Fibroblast of skin of back (primary cell): Measurements from ENCODE around the gene KCNK16.
"Not testable (repeated sequence)": the region's sequence is repeated elsewhere in the genome, so short reads cannot be mapped to it uniquely, and the experiment has no call there.

ENCODE experiments used
- DNase-seq: peaks from one replicate; pipeline ENCODE4 v3.0.0-alpha.2; 2013

KCNK16 gene

DNA sequence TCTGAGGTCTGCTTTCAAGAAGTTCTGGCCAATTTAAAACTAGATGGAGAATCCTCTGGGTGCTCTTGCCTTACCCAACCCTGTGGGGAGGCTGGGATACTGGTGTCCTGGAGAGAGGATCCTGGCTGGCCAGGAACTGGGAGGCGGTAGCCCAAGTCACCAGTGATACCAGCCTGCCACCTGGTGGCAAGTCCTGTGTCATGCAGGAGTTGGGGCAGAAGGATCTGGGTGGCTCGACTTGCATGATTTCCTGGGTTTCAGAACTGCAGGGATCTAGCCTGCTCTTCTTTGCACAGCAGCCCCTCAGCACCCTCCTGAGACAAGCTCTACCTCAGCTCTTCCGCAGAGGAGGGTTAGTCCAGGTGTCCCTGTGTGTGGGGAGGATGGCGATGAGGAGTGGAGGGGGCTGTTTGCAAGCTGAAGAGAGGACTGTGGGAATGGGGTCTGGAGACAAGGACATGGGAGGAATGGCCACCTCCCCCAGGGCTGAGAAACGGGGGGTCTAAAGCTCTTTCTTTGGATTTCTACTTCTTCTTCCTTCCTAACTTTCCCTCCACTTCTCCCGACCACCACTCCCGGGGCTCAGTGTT lies 12.5 kb downstream of the KCNK16 start:
- DNase-seq: peak; percentile 64

DNA sequence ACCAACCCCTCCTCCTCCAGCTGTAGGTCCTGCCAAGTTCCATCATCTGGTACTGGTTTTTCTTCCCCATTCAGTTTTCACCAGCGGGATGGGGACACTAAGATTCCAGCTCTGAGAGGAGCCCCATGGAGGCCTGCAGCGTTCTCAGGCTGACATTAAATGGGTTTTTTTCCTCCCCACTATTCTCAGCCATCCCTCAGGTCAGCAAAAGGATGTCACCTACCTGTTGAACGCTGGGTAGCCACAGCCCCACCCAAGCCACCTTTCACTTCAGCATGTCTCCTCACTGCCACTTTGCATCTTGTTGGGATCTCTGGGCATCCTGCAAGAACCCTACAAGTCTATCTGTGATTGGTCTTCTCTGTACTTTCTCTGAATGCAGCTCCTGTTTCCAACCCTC lies 15.0 kb downstream of the KCNK16 start:
- no peak for DNase-seq

DNA sequence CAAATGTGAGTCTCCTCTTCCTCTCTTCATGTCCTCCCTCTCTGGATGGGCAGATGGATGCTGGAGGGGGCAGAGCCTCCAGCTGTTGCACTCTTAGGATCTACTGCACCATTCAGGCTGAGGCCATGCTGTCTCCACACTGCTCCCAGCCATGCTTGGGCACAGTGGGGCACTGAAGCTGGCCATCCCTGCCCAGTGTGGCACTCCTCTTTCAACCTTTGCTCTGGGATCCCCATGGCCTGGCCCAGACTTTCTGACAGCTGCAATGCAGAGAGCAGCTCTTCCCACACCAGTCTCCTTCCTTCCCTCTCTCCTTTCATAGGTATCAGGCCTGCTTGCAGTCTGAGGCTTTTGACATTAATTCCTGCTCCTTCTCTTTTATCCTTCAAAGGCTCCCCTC lies 17.6 kb downstream of the KCNK16 start:
- DNase-seq: no peak

DNA sequence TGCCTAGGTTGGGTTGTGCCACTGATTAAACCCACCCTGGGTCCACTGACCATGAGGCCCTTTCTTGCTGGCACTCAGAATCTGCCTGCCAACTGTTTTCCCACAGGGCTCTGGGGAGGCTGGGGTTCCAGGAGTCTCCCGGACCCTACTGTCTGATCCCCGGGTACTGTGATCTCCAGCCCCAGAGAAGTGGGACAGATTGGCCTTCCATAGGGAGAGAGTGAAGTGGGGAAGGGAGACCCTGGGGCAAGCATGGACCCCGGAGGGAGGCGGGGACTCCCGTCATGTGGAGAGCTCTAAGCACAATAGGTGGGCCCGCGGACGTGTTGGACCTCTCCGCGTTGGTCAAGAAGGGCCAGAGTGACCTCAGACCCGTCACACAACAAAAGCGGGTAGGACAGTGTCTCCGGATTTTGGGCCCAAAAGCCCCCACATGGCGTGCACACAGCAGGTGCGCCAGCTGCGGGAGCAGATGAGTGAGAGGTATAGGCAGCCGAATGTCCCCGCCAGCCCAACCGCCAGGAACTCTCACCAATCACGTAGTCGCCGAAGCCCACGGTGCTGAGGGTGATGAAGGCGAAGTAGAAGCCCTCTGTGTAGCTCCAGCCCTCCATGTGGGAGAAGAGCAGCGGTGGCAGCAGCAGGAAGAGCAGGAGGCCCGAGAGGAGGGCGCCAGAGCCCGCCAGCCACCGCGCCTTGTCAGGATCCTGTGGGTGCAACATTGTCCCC lies 18.9 kb downstream of the KCNK16 start:
- DNase-seq: no peak

DNA sequence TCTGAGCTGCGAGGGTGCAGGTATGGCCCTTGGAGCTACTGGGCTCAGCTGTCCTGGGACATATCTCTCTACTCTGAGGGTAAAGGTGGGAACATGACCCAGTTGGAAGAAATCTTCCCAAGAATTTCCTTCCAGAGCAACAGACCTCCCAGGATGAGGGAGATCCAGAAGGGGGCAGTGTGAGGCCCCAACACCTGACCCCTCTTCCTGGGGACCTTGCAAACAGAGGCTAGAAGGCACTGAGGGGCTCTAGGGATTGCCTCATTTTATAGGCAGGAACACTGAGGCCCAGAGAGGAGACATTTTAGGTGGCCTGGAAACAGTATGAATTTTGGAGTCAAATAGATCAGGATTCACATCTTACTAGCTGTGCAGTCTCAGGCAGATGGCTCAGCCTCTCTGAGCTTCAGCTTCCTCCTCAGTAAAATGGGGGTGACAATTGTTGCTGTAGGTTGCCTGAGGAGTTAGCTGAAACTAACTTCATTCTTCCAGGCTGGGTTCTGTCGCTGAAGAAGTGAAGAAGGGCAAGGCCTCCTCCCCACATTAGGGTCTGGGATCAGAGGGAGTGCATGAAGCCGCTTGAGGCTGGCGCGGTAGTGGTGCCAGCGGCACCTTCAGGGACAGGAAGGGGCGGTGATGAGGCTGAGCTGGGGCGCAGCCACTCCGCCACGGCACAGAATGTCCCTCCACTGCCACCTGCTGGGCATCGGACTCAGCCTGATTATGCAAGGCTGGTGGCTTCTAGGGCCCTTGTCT lies 19.7 kb downstream of the KCNK16 start:
- peak; percentile 62 for DNase-seq

DNA sequence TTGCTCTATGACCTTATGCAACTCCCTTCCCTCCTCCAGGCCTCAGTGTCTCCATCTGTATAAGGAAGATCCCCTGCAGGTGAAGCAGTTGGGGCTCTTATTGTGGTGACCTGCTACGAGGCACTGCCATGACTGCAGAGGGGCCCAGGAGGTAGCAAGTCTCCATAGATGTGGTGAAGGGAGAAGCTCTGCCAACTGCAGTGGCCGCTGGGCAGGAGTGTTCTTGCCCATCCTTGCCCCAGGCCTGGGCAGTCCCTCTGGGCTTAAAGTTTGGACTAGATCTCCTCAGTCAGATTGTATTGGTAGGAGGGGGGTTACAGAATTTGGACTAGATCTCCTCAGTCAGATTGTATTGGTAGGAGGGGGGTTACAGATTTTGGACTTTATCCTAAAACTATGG lies 20.5 kb downstream of the KCNK16 start:
- DNase-seq: no peak

DNA sequence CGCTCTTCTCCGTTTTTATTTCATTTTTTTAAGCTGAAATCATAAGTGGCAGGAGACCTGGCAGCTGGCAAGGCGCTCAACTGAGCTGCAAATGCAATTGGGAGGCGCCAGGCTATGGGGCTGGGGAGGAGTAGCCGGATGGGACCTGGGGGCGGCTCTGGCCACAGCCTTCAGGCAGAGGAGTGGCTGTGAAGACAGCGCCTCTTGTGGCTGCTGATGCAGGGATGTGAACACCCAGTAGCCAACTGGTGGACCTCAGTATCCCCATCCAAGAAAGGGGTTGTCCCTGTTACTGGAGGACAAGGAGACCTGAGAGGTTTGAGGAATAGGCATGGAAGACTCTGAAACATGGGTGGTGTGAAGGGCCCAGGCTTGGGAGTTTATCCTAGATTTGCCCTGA lies 20.9 kb downstream of the KCNK16 start:
- DNase-seq: no peak

DNA sequence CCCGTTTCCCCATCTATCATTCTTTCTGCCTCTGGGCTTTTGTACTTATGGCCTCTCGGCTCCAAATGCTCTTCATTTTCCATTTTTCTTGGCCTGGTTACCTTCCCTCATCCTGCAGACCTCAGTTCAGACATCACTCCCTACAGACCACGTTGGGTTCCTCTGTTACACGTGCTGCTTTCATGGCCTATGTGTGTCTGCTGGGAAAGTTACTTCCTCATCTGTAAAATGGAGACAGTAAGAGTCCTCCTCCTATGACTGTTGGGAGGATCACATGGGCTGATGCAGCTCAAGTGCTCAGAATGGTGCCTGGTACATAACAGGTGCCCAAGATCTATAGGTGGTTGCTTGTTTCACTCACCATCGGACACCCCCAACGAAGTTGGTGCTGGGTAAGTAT lies 21.8 kb downstream of the KCNK16 start:
- DNase-seq: no peak

DNA sequence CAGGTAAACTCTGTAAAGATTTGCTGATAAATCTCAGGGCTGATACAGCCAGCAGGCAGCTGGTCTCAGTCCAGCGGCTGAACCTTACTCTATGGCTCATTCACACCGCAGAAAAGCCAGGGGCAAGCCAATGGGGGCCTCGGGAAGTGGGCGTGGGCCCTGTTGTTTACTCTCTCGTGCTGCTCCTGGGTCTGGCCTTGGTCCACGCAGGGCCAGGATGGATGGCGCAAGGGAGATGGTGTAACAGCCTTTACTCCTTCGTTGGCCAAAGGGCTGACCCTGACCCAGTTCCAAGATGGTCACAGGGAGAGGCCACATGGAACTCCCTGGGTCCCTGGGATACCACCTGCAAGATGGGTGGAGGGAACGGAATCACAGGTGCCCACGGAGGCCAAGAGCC lies 24.4 kb downstream of the KCNK16 start:
- no peak for DNase-seq

DNA sequence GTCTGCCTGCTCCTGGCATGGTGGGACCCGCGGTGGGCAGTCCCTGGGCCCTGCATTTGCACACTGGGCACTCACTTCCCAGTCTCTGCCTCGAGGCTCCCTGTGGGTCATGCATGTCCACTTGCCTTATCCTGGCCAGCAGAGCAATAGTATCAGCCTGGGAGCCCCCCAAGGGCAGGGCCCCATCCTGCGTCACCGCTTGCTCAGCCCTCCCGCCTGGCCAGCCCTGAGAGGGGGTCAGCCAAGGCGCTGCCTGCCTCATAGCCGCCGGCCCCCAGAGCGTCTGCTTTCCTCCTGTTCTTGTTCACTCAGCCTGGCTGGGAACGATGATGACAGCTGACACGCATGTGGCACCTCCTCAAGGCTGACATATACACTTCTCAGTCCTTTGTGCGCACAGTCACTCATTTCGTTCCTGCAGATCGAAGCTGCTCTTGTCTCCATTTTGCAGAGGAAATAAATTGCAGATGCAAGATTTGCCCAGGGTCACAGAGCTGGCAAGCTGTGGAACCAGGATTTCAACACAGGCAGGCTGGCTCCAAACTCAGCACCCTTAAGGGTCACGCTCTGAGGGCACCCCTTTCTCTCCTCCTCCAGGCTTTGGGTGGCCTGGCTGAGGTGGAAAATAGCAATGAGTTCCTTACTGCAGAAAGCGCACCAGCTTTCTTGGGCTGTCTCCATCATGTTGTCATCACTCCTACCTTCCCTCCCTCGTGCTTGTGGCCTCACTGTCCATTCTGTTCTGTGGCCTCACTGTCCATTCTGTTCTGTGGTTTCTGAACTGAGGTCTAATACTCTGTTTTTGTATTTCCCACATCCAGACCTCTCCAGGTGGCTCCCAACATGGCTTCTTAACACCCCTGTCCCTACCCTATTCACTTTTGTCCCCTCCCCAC lies 25.5 kb downstream of the KCNK16 start:
- DNase-seq: no peak

DNA sequence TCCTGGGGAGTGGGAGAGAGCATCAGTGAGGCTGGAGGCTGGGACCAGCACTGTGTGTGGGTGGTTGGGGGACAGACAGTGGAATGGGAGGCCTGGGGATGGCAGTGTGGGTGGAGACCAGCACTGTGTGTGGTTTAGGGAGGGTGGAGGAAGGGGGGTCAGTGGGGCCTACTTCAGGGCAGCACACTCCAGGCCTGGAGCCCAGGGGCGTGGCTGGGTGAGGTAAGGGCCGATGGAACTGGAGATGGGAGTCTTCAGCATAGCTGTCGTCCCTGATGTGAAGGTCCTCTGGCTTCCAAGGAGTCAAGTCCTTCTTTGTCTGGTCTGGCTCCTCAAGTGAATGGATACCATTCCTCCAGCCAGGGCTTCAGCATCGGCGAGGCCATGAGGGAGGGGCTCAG lies 26.9 kb downstream of the KCNK16 start:
- no peak for DNase-seq

DNA sequence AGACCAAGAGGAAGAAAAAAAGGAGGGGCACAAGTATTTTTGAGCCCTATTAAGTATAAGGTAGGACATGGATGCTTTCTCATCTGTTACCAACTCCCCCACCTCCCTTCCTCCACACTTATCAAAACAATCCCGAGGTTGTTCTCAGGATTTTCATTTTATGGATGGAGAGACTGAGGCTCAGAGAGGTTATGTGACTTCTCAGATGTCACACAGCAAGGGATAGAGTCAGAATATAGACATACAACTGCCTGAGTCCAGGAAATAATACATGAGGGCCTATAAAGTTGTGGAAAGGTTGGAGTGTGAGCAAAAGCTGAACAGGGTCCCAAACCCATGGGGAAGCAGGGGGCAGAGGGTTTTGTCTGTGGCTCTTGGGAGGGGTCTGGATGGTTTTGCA lies 27.6 kb downstream of the KCNK16 start:
- DNase-seq: no peak

DNA sequence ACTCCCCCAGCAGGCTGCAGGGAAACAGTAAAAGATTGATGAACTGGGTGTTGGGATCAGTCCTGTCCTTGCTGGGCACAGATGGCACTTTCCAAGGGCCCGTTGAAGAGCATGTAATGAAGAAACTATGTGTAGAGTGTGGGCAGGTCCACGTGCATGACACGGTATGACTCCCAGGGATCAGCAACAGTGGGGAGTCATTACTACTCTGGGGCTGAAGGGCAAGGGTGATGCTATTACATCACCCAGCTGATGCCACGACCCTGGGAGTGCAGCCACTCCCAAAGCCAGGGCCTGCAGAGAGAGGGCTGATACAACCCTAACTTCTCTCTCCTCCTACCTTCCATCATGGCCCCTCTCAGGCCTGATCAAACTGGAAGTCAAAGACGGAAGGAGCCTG lies 28.4 kb downstream of the KCNK16 start:
- no peak for DNase-seq

DNA sequence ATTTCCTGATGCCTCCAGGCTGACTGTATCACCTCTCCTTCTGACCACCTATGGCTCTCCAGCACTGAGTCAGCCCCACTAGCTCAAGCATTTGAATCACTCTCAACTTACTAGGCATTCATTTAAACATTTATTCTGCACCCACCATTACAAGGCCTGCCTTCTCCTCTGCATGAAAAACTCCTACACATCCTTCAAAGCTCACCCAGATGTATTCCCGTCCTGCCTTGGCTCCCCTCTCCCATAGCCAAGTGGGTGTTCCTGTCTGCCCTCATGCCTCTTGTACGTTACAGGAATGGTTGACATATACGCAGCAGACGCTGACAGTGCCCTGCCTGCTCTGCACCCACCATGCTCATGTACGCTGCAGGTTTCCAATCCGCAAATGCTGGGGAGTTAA lies 29.9 kb downstream of the KCNK16 start:
- no peak for DNase-seq

DNA sequence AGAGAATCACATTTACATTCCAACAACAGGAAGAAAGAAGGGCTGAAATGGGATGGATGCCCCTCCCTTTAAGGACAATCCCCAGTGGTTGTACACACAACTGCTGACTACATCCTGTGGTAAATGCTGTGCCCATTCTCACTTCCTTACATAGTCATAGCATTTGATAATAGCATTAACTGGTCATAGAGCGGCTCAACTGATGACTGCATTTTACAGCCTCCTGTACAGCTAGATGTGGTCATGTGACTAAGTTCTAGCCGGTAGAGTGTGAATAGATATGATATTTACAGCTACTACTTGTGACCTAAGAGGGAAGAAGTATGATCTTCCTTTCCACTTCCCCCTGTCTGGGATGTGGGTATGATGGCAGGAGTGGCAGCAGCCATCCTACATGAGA lies 33.0 kb downstream of the KCNK16 start:
- no peak for DNase-seq

DNA sequence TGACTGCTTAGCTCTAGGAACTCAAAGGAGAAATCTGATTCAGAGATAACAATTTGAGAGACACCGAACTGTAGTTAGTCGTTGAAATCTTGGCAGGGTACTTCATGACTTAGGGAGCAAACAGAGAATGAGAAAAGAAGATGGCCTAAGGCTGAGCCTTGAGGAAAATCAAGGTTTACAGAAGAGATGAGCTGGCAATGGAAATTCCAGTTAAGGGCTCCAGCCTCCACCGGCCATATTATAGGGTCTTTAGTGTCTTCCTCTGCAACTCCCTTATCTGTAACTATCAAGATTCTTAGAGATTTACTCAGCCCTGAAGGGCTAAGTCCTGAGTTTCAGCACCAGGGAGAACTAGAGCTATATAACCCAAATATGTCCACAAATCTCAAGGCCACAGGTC lies 34.9 kb downstream of the KCNK16 start:
- no peak for DNase-seq

DNA sequence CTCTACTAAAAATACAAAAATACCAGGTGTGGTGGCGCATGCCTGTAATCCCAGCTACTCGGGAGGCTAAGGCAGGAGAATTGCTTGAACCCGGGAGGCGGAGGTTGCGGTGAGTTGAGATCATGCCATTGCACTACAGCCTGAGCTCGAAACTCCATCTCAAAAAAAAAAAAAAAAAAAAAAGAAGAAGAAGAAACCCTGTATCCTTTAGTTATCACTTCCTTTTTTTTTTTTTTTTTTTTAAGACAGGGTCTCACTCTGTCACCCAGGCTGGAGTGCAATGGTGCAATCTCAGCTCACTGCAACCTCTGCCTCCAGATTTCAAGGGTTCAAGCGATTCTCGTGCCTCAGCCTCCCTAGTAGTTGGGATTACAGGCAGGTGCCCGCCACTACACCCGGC lies 35.9 kb downstream of the KCNK16 start:
- DNase-seq: not testable (repeated sequence)

DNA sequence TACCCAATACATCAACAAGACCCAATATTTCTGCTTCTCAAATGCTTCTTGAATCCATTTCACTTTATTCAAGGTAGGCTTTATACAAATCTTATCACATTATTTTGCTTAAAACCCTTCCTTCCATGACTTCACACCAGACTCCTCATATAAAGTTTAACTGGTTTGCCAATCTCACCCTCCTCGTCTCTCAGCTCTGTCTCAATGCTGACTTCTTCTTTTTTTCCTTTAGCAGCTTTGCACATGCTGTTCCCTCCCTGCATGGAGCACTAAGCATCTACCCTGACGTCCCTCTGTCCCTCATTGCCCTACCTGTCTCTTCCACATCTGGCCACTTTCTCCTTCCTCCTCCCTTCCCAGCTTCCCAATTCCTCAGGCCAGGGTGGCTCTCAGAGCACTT lies 39.7 kb downstream of the KCNK16 start:
- DNase-seq: no peak

DNA sequence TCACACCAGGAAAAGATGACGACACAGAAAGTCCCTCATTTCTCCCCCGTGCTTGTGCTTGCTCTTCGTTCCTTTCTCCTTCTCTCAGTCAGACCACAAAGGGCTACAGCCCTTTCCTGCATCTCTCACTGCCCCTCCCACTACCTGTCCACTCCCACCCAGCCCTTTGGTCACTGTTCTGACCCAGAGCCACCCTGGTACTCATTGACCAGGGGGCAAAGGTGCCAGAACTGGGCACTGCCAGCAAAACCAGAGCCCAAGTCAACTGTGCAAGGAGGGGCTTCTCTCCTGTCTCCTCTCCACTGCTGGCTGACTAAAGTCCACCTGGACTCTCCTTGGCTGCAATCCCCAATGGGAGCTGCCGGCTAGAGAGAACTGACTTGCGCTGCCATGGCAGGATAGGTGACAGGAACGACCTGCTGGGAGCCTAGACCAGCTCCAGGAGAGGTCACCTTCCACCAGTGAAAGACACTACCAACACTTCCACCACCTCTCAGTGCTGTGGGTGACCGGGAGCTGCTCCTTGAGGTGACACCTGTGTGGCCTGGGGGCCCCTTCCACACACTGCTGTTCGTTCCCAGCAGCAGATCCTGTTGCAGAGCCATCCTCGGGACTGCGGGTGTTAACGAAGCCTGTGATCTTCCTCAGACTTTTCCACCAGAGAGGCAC lies 41.1 kb downstream of the KCNK16 start:
- DNase-seq: no peak

DNA sequence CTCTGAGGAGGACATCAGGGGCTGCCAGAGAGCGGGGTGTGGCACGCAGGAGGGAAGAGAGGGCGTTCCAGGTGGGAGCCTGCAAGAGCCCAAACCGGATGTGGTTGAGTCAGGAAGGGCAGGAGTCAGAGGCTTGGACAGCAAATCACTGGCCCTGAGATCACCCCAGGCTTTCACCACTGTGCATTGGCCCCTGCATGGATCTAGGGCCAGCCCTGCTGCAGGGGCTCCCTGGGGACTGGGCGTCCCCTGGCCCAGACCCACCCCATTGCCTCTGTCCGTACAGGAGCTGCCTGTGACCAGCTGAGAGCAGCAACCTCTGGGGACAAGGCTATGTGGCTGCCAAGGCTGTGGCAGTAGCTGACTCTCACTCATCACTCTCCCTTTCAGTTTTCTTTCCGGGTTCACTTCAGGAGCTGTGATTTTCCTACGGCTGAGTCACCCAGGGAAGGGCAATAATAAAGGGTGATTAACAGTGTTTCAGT lies 42.2 kb downstream of the KCNK16 start:
- DNase-seq: no peak

DNA sequence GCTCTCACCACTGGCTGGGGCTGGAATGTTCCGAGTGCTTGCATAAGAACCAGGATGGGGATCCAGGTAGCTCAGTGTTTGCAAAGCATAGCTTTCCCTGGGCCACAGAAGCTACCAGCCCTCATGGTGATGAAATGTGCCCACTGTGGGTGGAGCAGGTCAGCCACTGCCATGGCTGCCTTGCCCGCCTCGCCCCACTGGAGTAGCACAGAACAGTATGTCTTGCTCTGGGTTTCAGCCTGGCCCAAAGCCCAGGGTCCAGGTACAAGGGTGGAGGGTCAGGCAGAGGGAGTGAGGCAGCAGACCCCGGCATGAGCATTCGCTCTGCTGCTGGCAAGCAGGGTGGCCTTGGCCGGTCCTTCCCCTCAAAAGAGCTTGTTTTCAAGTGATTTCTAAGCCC lies 43.0 kb downstream of the KCNK16 start:
- DNase-seq: no peak

DNA sequence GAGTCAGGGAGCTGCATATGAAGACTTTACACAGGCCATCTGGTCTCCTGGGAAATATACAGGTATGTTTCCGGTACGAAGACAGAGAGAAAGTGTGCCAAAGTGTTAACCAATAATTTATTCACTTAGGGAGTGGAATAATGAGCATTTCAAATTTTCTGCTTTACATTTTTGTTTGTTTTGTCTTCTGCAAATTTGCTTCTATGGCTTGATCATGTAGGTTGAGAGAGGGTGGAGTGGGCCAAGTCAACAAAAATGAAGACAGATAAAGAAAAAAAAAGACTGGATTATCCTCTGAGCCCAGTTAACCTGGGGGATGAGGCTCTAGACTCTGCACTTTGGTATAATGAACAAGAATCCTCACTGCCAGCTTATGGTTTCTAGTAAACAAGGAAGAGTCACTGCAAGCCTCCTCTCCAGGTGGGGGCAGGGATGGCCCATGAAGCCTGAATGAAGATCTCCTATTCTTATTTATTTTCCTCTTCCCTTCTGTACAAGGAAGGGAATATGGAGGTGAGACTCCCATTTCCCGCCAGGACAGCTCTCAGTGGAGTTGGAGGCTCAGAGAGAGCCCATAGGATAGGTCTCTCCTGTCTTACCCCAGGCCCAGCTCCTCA lies 46.0 kb downstream of the KCNK16 start:
- DNase-seq: no peak
